Calu3 (cell line): ENCODE measurements around the gene FLII. TPM values are rescaled to one million over a fixed set of nuclear protein-coding genes. Genes with fewer than 3 reads are reported as not detected.

Experiments used
- BruUV-seq: library from RNA; stranded (reverse); fragments of 400-500 nt; replicated peaks from 2 replicates; lab custom pipeline; 2021; lab: Mats Ljungman, UMichigan
- CTCF ChIA-PET: fragments of 300-600 bp; sonication (Branson Sonifier 250); formaldehyde crosslinking; loops from one replicate; lab custom pipeline; 2022; ENCODE audit warnings: antibody characterized with exemption; lab: Charles Lee
- DNase-seq: peaks from one replicate; pipeline ENCODE4 v3.0.0; 2022
- H3K27ac Mint-ChIP-seq: one replicate; pipeline ENCODE4 v1.8.0; 2022; ENCODE audit warnings: mixed read lengths; ENCODE audit not compliant: unreplicated experiment
- H3K27me3 Mint-ChIP-seq: one replicate; pipeline ENCODE4 v1.8.0; 2022; ENCODE audit warnings: mixed read lengths; ENCODE audit not compliant: unreplicated experiment
- H3K36me3 Mint-ChIP-seq: one replicate; pipeline ENCODE4 v1.8.0; 2022; ENCODE audit warnings: mild to moderate bottlenecking, moderate library complexity, mixed read lengths; ENCODE audit not compliant: insufficient read depth, unreplicated experiment
- H3K4me1 Mint-ChIP-seq: one replicate; pipeline ENCODE4 v1.8.0; 2022; ENCODE audit warnings: mild to moderate bottlenecking, low read depth, mixed read lengths; ENCODE audit not compliant: unreplicated experiment
- H3K4me3 Mint-ChIP-seq: one replicate; pipeline ENCODE4 v1.8.0; 2022; ENCODE audit warnings: mild to moderate bottlenecking, low read depth, moderate library complexity, mixed read lengths; ENCODE audit not compliant: unreplicated experiment
- H3K9me3 Mint-ChIP-seq: one replicate; pipeline ENCODE4 v1.8.0; 2022; ENCODE audit warnings: low read depth, mixed read lengths; ENCODE audit not compliant: unreplicated experiment
- intact Hi-C: fragments of 100-400 bp; cut with micrococcal nuclease; formaldehyde crosslinking; loops from one replicate; pipeline ENCODE4 v1.10.0; 2022; ENCODE audit not compliant: unreplicated experiment
- total RNA-seq: library from RNA; stranded (reverse); gene quantifications from 2 replicates; pipeline ENCODE4 v1.2.3, GENCODE V29; 2022
- TF ChIP-seq, protein P1 (sequence below): fragments of 200-600 bp; IDR thresholded peaks from one replicate; pipeline ENCODE4 v1.8.0; 2022; ENCODE audit warnings: antibody characterized with exemption; ENCODE audit not compliant: unreplicated experiment

The FLII gene
- total RNA-seq, 1 experiment from 2014 or later = 298 TPM

DNA sequence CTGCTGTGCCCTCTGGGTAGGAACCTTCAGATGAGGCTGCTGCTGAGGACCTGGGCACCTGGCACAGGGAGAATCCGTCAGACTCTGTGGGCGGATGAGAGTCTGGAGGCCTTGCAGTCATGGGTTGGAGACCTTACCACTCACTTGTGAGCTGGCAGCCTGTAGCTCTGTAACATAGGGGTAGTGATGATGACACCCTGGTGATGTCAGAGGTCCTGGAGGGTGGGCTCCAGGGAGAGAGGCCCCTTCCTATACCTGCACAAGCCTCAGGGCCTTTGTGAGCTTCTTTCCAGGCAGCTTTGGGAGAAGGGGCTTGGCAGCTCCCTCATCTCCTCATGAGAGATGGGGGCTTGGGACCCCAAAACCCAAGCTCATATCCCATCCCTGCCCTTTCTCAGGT is 3.6 kb upstream of the FLII start:
- intact Hi-C loops = no loop called here
- BruUV-seq = no TSS peak
- H3K27me3 Mint-ChIP-seq = no peaks in the 10 kb centered on the region
- no peak for DNase-seq
- CTCF ChIA-PET = interaction anchor here (0.6 kb wide), 1 partner anchor 9 kb away, joined by 7 read pairs; no protein-coding TSS in a partner anchor
- H3K9me3 Mint-ChIP-seq = no peaks in the 10 kb centered on the region
- no peaks in the 10 kb centered on the region for H3K4me1 Mint-ChIP-seq
- H3K27ac Mint-ChIP-seq = peak overlapping the region; percentile 54
- H3K36me3 Mint-ChIP-seq = peaks cover 46% of the 10 kb centered on the region
- H3K4me3 Mint-ChIP-seq = peak overlapping the region; percentile 84
- TF ChIP-seq, protein P1, sequence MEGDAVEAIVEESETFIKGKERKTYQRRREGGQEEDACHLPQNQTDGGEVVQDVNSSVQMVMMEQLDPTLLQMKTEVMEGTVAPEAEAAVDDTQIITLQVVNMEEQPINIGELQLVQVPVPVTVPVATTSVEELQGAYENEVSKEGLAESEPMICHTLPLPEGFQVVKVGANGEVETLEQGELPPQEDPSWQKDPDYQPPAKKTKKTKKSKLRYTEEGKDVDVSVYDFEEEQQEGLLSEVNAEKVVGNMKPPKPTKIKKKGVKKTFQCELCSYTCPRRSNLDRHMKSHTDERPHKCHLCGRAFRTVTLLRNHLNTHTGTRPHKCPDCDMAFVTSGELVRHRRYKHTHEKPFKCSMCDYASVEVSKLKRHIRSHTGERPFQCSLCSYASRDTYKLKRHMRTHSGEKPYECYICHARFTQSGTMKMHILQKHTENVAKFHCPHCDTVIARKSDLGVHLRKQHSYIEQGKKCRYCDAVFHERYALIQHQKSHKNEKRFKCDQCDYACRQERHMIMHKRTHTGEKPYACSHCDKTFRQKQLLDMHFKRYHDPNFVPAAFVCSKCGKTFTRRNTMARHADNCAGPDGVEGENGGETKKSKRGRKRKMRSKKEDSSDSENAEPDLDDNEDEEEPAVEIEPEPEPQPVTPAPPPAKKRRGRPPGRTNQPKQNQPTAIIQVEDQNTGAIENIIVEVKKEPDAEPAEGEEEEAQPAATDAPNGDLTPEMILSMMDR = no peak

- CTCF ChIA-PET = interaction anchor here (0.6 kb wide), 1 partner anchor 9 kb away, joined by 7 read pairs; no protein-coding TSS in a partner anchor
- no peaks in the 10 kb centered on the region for H3K27me3 Mint-ChIP-seq
- intact Hi-C loops = no loop called here
These were observed 3.1 kb upstream of the FLII start for GRCh38 chr17:18261659-18262058.

GRCh38 chr17:18261146-18261515 is 2.6 kb upstream of the FLII start:
- CTCF ChIA-PET = no interaction called here
- BruUV-seq = no TSS peak
- peak overlapping the region; percentile 54 for H3K27ac Mint-ChIP-seq
- intact Hi-C loops = no loop called here
- H3K4me1 Mint-ChIP-seq = no peaks in the 10 kb centered on the region
- H3K27me3 Mint-ChIP-seq = no peaks in the 10 kb centered on the region
- peak overlapping the region; percentile 84 for H3K4me3 Mint-ChIP-seq
- TF ChIP-seq, protein P1 = no peak
- DNase-seq = peak; percentile 68
- H3K36me3 Mint-ChIP-seq = peaks cover 55% of the 10 kb centered on the region
- no peaks in the 10 kb centered on the region for H3K9me3 Mint-ChIP-seq

More at GRCh38 chr17:18261659-18262058, 3.1 kb upstream of the FLII start:
- Mint-ChIP-seq H3K27ac (peak overlapping the region; percentile 54), H3K4me1 (no peaks in the 10 kb centered on the region), H3K4me3 (peak overlapping the region; percentile 84), H3K36me3 (peaks cover 51% of the 10 kb centered on the region), H3K9me3 (no peaks in the 10 kb centered on the region)
- TF ChIP-seq, protein P1 = no peak
- BruUV-seq = no TSS peak
- DNase-seq = no peak

GRCh38 chr17:18260332-18261145 is 2.0 kb upstream of the FLII start, which contains the start of gene MIEF2:
MIEF2 (plus strand) TSS chr17:18260662; CDS start chr17:18262721, 2,059 bp downstream.
- intact Hi-C loops = no loop called here
- H3K36me3 Mint-ChIP-seq = peaks cover 55% of the 10 kb centered on the region
- peak within 1 kb of the TSS; percentile 87 for H3K27ac Mint-ChIP-seq
- peak within 1 kb of the TSS; percentile 84 for H3K4me3 Mint-ChIP-seq
- no peaks in the 10 kb centered on the region for H3K27me3 Mint-ChIP-seq
- H3K9me3 Mint-ChIP-seq = no peaks in the 10 kb centered on the region
- TF ChIP-seq, protein P1 = no peak
- H3K4me1 Mint-ChIP-seq = no peaks in the 10 kb centered on the region
- BruUV-seq = TSS peak; percentile 42
- peak; percentile 92 for DNase-seq
- CTCF ChIA-PET = interaction anchor here (1.6 kb wide), 1 partner anchor 18 kb away, joined by 3 read pairs; no protein-coding TSS in a partner anchor
